A549 treated with RU486 at 1 μM for 4 hours (cell line): Measurements from ENCODE around the gene RPLP1. TPM values are rescaled to one million over a fixed set of nuclear protein-coding genes. Genes with fewer than 3 reads are reported as not detected.

Experiments
- total RNA-seq: library from RNA; stranded (reverse); fragments of 200-300 nt; extraction: Qiagen RNA extraction; gene quantifications from 5 replicates; pipeline ENCODE4 v1.2.3, GENCODE V29; 2022; ENCODE audit warnings: low read depth

Gene RPLP1
- total RNA-seq: 3,078 to 5,473 TPM (median 3,983 TPM) in 5 replicates

DNA sequence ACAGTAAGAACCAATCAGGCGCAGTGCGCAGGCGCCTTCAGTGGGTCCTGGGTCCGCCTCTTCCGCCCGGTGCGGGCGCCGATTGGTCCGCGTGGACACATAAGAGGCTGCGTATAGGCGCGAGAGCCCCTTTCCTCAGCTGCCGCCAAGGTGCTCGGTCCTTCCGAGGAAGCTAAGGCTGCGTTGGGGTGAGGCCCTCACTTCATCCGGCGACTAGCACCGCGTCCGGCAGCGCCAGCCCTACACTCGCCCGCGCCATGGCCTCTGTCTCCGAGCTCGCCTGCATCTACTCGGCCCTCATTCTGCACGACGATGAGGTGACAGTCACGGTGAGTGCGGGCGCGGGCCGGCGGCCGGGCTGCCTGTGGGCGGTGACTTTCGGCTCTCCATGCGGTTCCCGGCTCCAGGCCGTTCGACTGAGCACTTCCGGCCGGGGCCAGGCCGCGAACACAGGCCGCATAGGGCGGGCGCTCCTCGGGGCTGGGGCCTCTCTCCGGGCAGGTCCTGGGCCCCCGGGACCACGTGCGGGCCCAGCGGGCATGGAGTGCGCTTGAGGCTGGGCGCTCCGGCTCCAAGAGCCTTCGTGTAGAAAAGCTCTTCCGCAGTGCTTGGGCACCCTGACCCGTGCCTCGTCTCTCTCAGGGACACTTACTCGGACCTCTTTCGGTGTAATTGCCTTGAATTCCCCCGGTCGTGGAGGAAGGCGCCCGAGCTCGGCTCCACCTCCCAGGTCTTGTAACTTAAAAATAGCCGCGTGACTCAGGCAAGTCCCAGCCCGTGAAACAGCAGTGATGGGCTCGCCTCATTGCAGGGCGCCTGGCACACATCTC is at the start of gene RPLP1:
TSS of gene RPLP1 (plus strand) at position 127 of the 830 bp plus-strand sequence. CDS start at position 258, 131 bp downstream.

GRCh38 chr15:69413822-69414700 is 38.6 kb upstream of the RPLP1 start, which contains the start of gene KIF23:
KIF23 (plus strand) TSS chr15:69414349; CDS start chr15:69414466, 117 bp downstream.

Other genes starting within 250 kb of the RPLP1 start
- gene PAQR5, start 153.9 kb upstream of the RPLP1 start, total RNA-seq: 78.9 to 110 TPM (median 109 TPM) in 5 replicates
- 73.2 to 113 TPM (median 84.6 TPM) in 5 replicates for gene KIF23, start 38.5 kb upstream of the RPLP1 start, total RNA-seq